Smooth muscle cell (in vitro differentiated cells): ENCODE measurements around the gene DYNLT5. TPM values are rescaled to one million over a fixed set of nuclear protein-coding genes. Genes with fewer than 3 reads are reported as not detected.

Source experiments
- DNase-seq: peaks from one replicate; lab custom pipeline; 2025; ENCODE audit not compliant: unreplicated experiment; lab: John Stamatoyannopoulos, UW
- H2AFZ ChIP-seq: fragments of 200-600 bp; sonication (generic); 2 replicates; pipeline ENCODE4 v1.6.0; 2016; ENCODE audit warnings: antibody characterized with exemption, low read depth, mild to moderate bottlenecking
- H3F3A ChIP-seq: fragments of 200-600 bp; sonication (generic); 2 replicates; pipeline ENCODE4 v1.6.0; 2017; ENCODE audit warnings: antibody characterized with exemption, low read depth
- H3K27ac ChIP-seq: fragments of 200-600 bp; sonication (generic); 2 replicates; pipeline ENCODE4 v1.5.1; 2016; ENCODE audit warnings: low read depth, mild to moderate bottlenecking
- H3K27me3 ChIP-seq: fragments of 200-600 bp; sonication (generic); 2 replicates; pipeline ENCODE4 v1.6.1; 2016; ENCODE audit warnings: low read depth, mild to moderate bottlenecking
- H3K36me3 ChIP-seq: fragments of 200-600 bp; sonication (generic); 2 replicates; pipeline ENCODE4 v1.5.1; 2016; ENCODE audit warnings: low read depth
- H3K4me1 ChIP-seq: fragments of 200-600 bp; sonication (generic); 2 replicates; pipeline ENCODE4 v1.5.1; 2016; ENCODE audit warnings: low read depth
- H3K4me2 ChIP-seq: fragments of 200-600 bp; sonication (generic); 2 replicates; pipeline ENCODE4 v1.6.0; 2016; ENCODE audit warnings: mild to moderate bottlenecking
- H3K4me3 ChIP-seq: fragments of 200-600 bp; sonication (generic); 2 replicates; pipeline ENCODE4 v1.5.1; 2016; ENCODE audit warnings: mild to moderate bottlenecking
- H3K79me2 ChIP-seq: fragments of 200-600 bp; sonication (generic); 2 replicates; pipeline ENCODE4 v1.6.0; 2016; ENCODE audit warnings: low read depth, mild to moderate bottlenecking
- H3K9ac ChIP-seq: fragments of 200-600 bp; sonication (generic); 2 replicates; pipeline ENCODE4 v1.6.0; 2016; ENCODE audit warnings: low read depth
- H3K9me3 ChIP-seq: fragments of 200-600 bp; sonication (generic); replicated peaks from 2 replicates; pipeline ENCODE4 v1.5.1; 2016; ENCODE audit warnings: low read depth
- H4K20me1 ChIP-seq: fragments of 200-600 bp; sonication (generic); 2 replicates; pipeline ENCODE4 v1.6.0; 2016; ENCODE audit warnings: low read depth
- CTCF ChIP-seq: fragments of 200-600 bp; sonication (generic); IDR thresholded peaks from 2 replicates; pipeline ENCODE4 v1.5.1; 2017; ENCODE audit warnings: borderline replicate concordance, mild to moderate bottlenecking, antibody characterized with exemption; ENCODE audit not compliant: insufficient read depth, poor library complexity, severe bottlenecking
- WGBS: methylation state at CpG from one replicate; pipeline ENCODE4 v1.1.7; 2016; ENCODE audit warnings: low lambda C conversion rate; 5-methylcytosine and 5-hydroxymethylcytosine counted together
- polyA plus RNA-seq: library from polyadenylated mRNA; unstranded; fragments of >200 nt; fragmentation: Nextera tagmentation; extraction: Ambion mirVana; gene quantifications from 2 replicates; pipeline ENCODE4 v1.2.1, GENCODE V29; 2016
- total RNA-seq: library from RNA; depleted of rRNA; stranded (reverse); fragments of >200 nt; gene quantifications from 2 replicates; pipeline ENCODE4 v1.2.3, GENCODE V29; 2014

The DYNLT5 gene
- total and polyA plus RNA-seq, 2 experiments from 2014 or later = 1.3 TPM; not detected in 1

GRCh38 chr1:66773227-66773626, 21.0 kb downstream of the DYNLT5 start:
- 79% methylated on average over 2 of the region's 2 CpGs for WGBS
- no peak for DNase-seq

GRCh38 chr1:66774438-66774837, 22.2 kb downstream of the DYNLT5 start:
- no peak for TF ChIP-seq CTCF
- H3K79me2 ChIP-seq = no peaks in the 10 kb centered on the region
- 79% methylated on average over 2 of the region's 2 CpGs for WGBS

More at GRCh38 chr1:66773227-66773626, 21.0 kb downstream of the DYNLT5 start:
- H3K4me3 ChIP-seq = no peak overlapping the region
- H3K4me2 ChIP-seq = no peak overlapping the region
- no peaks in the 10 kb centered on the region for H3K79me2 ChIP-seq
- no peaks in the 10 kb centered on the region for H3K9me3 ChIP-seq
- H3K27me3 ChIP-seq = peaks cover 13% of the 10 kb centered on the region
- TF ChIP-seq CTCF = no peak
- H3F3A ChIP-seq = no peaks in the 10 kb centered on the region
- H3K9ac ChIP-seq = no peak overlapping the region
- H3K27ac ChIP-seq = no peak overlapping the region
- H4K20me1 ChIP-seq = no peaks in the 10 kb centered on the region
- H3K36me3 ChIP-seq = no peaks in the 10 kb centered on the region
- H2AFZ ChIP-seq = no peak overlapping the region
- no peaks in the 10 kb centered on the region for H3K4me1 ChIP-seq

GRCh38 chr1:66775646-66776045, 23.4 kb downstream of the DYNLT5 start:
- no peaks in the 10 kb centered on the region for H3F3A ChIP-seq
- H3K27ac ChIP-seq = no peak overlapping the region
- H4K20me1 ChIP-seq = no peaks in the 10 kb centered on the region
- no peak overlapping the region for H2AFZ ChIP-seq
- H3K36me3 ChIP-seq = no peaks in the 10 kb centered on the region
- H3K4me3 ChIP-seq = no peak overlapping the region
- TF ChIP-seq CTCF = no peak
- H3K4me1 ChIP-seq = no peaks in the 10 kb centered on the region
- H3K27me3 ChIP-seq = peaks cover 13% of the 10 kb centered on the region
- DNase-seq = no peak
- H3K4me2 ChIP-seq = no peak overlapping the region
- no peak overlapping the region for H3K9ac ChIP-seq
- H3K79me2 ChIP-seq = no peaks in the 10 kb centered on the region
- WGBS = 85% methylated on average over 3 of the region's 3 CpGs
- H3K9me3 ChIP-seq = no peaks in the 10 kb centered on the region

More at GRCh38 chr1:66774438-66774837, 22.2 kb downstream of the DYNLT5 start:
- no peaks in the 10 kb centered on the region for H3K9me3 ChIP-seq
- H3K4me1 ChIP-seq = no peaks in the 10 kb centered on the region
- H3K9ac ChIP-seq = no peak overlapping the region
- H3K36me3 ChIP-seq = no peaks in the 10 kb centered on the region
- DNase-seq = no peak
- H3K4me3 ChIP-seq = no peak overlapping the region
- no peak overlapping the region for H3K4me2 ChIP-seq
- no peaks in the 10 kb centered on the region for H3F3A ChIP-seq
- peaks cover 13% of the 10 kb centered on the region for H3K27me3 ChIP-seq
- H2AFZ ChIP-seq = no peak overlapping the region
- no peaks in the 10 kb centered on the region for H4K20me1 ChIP-seq
- no peak overlapping the region for H3K27ac ChIP-seq

- no peak for TF ChIP-seq CTCF
Measured at GRCh38 chr1:66777831-66778230, 25.6 kb downstream of the DYNLT5 start.

More at GRCh38 chr1:66777831-66778230, 25.6 kb downstream of the DYNLT5 start:
- Histone ChIP-seq H3K9me3 (no peaks in the 10 kb centered on the region), H3K4me2 (no peak overlapping the region), H3K27ac (no peak overlapping the region), H3K9ac (no peak overlapping the region), H3F3A (no peaks in the 10 kb centered on the region), H3K27me3 (peaks cover 13% of the 10 kb centered on the region), H3K4me3 (no peak overlapping the region), H4K20me1 (no peaks in the 10 kb centered on the region), H3K79me2 (no peaks in the 10 kb centered on the region), H2AFZ (no peak overlapping the region), H3K36me3 (no peaks in the 10 kb centered on the region), H3K4me1 (no peaks in the 10 kb centered on the region)
- WGBS = 79% methylated on average over 3 of the region's 3 CpGs
- DNase-seq = no peak
